M059J (cell line): Measurements from ENCODE around the gene COL4A2. TPM values are rescaled to one million over a fixed set of nuclear protein-coding genes. Genes with fewer than 3 reads are reported as not detected.
"Not testable (repeated sequence)": the region's sequence is repeated elsewhere in the genome, so short reads cannot be mapped to it uniquely, and the experiment has no call there.

ENCODE experiments used
- DNase-seq: peaks from one replicate; pipeline ENCODE4 v3.0.0-alpha.2; 2012; ENCODE audit warnings: low read depth
- total RNA-seq: library from RNA; depleted of rRNA; stranded (reverse); fragments of >200 nt; shearing (Covaris generic); gene quantifications from 2 replicates; pipeline ENCODE4 v1.2.3, GENCODE V29; 2014

The COL4A2 gene
- total RNA-seq, 1 experiment from 2014 or later = 205 TPM

DNA sequence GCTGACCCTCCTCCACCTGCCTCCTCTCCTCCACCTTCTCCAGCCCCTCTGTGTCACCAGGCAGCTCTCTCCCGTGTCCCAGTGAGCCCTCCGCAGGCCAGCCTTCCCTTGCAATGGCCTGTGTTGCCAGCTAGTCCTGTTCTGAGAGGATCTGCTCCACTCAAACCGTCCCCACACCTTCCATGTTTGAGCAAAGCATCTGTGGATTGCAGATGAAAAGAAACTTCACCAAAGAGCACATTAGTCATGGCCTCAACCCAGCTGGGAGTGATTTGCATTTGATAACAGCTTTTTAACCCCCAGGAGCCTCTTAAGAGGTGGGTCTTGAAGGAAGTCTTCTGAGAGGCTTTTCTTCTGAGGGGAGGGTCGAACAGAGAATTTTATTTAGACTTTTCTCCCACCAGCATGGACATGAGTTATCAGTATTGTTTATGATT lies 72.8 kb downstream of the COL4A2 start:
- DNase-seq = peak; percentile 42

DNA sequence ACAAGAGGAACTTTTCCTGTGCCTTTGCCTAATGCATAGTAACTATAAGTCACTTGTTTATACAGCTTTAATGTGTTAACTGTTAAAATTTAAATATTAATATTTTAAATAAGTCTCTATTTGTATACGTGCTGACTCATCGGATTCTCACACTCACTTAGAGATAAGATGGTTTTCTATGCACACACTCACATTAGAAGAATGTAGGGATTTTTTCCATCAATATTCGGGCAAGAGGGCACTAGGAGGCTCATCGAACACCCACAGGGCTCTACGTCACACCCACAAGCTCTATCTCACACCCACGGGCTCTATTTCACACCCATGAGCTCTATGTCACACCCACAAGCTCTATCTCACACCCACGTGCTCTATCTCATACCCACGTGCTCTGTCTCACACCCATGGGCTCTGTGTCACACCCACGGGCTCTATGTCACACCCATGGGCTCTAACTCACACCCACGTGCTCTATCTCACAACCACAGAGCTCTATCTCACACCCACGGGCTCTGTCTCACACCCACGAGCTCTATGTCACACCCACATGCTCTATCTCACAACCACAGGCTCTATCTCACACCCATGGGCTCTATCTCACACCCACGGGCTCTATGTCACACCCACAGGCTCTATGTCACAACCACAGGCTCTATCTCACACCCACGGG lies 73.4 kb downstream of the COL4A2 start:
- DNase-seq = no peak

DNA sequence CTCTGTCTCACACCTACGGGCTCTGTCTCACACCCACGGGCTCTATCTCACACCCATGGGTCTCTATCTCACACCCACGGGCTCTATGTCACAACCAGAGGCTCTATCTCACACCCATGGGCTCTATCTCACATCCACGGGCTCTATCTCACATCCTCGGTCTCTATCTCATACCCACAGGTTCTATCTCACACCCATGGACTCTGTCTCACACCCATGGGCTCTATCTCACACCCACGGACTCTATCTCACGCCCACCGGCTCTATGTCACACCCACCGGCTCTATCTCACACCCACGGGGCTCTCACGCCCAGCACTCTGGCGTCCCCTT lies 73.9 kb downstream of the COL4A2 start:
- no peak for DNase-seq

DNA sequence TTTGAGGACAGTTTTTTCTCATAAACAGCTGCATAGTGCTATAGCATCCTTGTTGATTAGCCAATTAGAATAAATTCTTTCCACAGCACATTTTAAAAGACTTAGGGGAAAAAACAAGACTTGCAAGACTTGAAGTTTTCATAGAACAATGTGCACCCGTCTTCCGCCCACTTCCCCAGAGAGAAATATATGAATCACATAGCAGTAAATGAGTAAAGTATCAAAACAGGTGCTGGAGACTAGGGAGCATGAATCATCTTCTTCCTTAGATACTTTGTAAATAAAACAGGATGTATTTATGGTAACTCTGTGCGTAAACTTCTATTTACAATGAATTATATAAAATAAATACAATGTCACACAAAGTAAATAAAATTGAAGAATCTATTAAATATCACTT lies 75.1 kb downstream of the COL4A2 start:
- peak; percentile 74 for DNase-seq

DNA sequence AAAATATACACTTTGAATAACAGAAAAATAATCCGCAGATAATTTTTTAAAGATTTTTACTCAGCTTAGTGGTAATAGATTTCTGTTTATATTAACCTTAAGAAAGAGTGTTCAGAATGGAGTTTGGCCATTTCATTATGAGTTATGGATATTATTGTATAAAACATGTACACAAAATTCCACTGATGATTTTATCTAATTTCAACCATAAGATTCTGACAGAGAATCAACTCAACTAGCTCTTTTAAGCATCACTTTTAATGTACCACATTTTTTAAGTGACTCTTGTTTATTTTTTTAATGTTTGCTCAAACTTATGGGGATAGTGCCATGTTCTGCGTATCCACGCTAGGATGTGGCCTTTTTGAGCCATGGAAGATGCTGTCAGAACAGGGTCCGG lies 75.7 kb downstream of the COL4A2 start:
- DNase-seq = no peak

DNA sequence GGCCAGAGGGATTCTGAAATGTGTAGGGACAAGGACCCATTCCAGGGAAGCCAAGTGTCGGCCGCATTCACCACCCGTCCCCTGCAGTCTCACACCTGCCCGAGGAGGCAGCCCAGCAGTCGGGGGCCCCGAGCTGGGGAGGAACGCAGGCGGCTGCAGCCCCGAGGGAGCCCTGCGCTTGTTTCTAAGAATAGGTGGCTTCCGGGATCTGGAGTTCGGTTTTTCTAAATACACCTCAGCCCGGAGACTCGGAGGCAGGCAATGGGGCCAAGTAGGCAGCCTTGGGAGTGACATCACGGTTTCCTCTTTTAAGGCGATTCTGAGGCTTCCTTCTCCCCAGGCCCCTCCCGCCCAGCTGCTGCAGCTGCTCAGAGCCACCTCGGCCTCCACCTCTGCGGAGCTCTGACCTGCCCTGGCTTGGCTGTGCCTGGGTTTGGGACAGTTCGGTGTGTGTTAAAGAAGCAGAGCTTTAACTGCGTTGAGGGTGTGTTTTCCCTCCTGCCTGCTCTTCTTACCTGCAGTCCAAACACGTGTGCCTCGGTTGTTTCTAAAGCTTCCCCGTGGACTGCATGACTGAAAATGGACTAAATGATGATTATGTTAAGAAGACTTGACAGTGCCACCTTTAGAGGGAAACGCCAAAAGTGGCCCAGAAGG lies 80.5 kb downstream of the COL4A2 start:
- no peak for DNase-seq

DNA sequence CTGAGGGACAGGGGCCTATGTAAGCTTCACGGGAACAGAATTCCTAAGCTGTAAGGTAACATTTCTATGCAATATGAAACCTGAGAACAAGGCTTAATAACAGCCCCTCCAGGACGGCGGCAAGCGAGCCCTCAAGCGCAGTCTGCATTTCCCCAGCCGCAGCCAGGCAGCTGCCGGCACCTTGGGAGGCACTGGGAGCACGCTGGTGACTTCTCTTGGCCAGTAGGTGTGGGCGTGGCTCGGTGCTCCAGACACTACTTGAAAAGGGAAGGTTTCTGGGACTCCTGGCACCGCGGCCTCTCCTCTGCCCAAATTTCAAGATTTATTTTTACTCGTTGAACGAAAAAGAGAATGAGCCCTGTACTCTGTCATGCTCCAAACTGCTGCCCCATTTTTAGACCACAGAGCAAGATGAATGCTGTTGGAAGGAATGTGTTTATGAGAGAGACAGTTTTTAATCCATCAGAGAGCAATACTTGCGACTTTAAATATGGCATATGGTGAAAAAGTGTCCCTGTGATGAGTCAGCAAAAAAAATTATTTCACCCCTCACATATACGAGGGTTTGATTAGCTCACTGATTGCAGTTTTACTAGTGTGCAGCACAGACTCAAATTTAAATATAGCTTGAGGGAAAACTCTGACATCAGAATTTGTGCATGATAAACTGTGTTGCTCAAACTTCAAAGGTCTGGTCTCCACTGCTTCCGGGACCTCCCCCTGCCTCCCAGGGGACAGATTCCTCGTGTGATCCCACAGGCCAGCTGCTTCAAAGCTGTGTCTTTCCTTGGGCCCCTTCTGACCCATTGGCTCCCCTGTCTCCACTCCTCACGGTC lies 81.2 kb downstream of the COL4A2 start:
- peak; percentile 67 for DNase-seq

DNA sequence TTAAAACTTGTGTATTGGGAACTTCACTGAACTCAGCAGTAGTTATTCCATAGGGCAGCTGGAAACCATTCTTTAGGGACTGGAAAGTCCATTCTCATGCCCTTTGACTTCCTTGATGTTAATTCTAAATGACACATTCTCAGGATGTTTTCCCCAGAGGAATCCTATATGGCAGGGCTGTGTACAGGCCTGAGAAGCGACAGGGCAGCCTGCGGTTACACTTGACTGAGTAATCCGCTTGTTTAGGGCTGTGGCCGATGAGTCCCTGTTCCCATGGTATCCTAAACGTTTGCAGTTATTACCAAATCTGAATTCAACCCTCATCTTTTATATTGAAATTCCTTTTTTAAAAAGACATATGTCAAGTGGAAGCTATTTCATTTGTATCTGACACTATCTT lies 83.5 kb downstream of the COL4A2 start:
- peak; percentile 89 for DNase-seq

DNA sequence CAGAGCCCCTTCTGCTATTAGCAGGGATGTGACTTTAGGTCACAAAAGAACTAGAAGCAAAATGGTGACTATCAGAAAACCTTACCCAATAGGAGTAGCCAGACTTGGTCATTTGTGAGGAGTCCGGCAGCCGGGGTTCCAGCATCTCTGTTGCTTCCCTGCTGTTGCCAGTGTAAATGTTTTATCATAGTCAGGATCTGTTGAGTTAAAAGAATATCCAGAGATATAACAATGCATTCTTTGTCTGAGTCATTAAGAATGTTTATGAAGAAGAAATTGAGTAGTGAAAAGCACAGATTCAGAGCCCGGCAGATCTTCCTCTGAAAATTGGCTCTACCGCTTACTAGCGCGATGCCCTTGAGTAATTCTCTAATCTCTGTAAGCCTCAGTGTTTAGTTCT lies 84.2 kb downstream of the COL4A2 start:
- peak; percentile 57 for DNase-seq

DNA sequence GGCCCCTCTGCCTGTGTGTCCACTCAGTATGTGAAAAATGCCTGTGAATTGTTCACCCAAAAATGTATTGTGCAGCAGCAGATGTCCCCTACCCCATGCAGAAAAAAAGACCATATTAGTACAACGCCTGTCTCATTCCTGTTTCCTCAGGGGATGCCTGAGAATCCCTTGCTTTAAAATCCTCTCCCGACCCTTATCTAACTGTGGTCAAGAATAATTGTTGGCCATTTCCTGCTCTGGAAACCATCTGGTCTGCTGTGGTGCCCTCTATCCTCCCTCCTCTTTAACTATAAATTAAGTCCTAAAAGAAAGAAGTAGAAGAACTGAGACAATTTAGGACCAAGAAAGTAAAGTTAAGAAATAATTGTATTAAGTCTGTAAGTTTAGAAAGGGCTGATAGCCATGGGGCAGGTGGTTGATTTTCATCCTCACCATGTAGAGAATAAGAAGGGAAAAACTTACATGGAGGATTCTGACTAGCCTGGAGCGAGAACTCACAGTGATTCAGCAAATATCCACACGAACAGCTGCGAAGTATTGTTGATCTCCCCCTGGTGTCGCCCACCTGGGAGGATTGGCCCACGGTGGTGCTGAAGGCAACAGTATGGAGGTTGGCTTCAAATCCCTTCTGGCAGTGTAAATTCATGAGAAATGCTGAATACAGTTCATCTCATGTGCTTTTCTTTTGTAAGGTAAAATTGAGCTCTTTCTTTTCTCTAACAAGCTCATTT lies 85.6 kb downstream of the COL4A2 start:
- peak; percentile 63 for DNase-seq

DNA sequence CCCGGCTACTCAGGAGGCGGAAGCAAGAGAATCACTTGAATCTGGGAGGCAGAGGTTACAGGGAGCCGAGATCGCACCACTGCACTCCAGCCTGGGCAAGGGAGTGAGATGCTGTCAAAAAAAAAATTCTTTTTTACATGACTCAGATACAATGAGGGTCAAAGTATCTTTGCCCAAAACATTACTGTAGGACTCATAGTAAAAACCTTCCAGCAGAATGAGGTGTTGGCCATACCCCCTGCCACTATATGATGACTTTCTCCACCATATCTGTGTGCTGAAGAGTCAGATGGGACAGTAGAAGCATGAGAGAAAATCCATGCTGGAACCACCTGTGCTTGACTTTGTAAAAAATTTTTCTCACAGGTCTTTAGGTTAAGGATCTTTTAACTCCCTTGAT lies 86.7 kb downstream of the COL4A2 start:
- DNase-seq = no peak

DNA sequence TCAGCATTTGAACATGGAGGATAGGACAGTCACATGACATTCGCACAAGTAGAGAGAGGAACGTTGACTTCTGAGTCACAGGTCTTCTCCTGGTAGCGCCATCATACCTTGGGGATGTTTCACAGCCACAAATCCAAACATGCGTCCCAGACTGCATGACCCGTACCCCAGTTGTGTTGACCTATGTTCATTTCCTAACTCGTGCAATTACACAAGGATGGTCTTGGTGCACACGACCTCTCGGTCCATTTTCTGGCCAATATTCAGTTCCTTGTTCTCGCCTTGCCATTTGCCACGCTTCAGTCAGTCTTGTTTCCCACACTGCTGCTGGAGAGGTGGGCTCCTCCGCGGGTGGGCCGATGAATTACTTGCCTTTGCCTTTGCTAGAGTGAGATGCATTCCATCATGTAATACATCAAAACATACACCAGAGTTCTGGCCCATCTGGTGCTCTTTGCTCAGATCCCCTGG lies 87.3 kb downstream of the COL4A2 start:
- DNase-seq = peak; percentile 82

DNA sequence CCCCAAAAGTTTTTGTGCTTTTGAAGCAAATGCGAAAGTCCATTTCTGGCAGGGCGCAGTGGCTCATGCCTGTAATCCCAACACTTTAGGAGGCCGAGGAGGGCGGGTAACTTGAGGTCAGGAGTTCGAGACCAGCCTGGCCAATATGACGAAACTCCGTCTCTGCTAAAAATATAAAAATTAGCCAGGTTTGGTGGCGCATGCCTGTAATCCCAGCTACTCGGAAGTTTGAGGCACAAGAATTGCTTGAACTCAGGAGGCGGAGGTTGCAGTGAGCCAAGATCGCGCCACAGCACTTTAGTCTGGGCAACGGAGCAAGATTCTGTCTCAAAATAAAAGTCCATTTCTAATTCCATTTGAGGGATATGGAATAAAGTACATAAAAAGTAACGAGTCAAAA lies 88.5 kb downstream of the COL4A2 start:
- not testable (repeated sequence) for DNase-seq

DNA sequence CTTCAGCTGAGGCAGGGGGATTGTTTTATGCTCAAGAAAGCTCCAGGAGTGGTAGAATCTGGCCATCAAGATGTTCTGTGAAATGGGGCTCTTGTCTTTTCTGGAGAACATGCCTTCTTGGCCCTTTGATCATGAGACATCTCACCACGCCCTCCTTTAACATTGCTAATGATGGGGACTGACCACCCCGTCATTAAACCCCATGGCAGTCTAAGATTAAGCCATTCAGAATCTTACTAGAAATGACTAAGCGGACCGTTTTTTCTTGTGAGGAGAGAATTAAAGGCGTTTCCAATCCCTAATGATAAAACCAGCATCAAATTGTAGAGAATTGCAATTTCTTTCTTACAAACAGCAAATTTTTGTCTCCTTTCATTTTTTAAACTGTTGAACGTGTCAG lies 89.4 kb downstream of the COL4A2 start:
- DNase-seq = peak; percentile 74

DNA sequence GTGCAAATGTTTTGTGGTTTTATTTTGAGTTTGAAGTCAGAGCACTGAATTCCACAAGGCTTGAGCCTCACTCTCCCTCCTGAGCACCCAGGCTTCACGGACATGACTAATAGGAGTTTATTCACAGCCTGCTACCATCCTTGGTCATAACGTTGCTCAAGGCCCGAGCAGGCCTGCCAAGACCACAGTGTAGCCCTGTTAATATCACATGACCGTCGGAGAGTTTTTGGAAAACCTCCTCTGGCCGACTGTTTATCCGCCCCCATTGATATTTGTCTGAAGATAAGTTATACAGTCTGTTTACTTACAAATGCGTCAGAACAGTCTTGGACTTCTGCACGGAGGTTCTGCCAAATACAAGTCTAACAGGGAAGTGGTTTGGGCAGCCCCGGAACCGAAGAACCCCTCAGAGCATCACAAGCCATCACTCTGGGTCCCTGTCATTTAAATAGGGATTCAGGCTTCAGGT lies 89.9 kb downstream of the COL4A2 start:
- peak; percentile 98 for DNase-seq

DNA sequence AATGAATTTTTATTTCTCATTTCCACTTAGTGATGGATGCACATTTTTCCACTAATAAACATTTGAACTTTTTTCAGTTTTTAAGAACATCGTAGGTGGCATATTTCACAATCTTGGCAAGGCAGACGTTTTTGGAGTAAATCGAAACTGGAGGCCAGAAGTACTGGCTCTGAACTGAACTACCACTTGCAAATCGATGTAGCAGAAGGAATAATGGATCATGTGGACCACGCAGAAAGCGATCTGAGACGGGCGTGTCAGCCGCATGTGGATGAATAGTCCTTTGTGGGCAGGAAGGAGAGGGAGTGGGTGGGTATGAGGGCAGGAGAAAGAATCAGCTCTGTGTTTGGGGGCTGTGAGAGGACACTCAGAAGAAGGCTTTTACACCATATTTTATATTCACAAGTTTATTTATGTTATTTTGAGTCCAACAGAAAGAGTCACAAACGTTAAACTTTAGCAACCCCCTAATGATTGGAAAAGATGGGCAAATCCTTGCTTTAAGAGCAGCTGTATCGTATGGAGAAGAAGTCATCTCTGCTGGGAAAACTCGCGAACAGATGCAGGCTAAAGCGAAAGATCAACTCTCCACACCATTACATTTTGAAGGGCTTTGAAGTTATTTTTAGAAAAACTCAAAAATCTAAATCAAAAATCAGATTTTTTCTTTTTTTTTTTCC lies 90.5 kb downstream of the COL4A2 start:
- peak; percentile 54 for DNase-seq

DNA sequence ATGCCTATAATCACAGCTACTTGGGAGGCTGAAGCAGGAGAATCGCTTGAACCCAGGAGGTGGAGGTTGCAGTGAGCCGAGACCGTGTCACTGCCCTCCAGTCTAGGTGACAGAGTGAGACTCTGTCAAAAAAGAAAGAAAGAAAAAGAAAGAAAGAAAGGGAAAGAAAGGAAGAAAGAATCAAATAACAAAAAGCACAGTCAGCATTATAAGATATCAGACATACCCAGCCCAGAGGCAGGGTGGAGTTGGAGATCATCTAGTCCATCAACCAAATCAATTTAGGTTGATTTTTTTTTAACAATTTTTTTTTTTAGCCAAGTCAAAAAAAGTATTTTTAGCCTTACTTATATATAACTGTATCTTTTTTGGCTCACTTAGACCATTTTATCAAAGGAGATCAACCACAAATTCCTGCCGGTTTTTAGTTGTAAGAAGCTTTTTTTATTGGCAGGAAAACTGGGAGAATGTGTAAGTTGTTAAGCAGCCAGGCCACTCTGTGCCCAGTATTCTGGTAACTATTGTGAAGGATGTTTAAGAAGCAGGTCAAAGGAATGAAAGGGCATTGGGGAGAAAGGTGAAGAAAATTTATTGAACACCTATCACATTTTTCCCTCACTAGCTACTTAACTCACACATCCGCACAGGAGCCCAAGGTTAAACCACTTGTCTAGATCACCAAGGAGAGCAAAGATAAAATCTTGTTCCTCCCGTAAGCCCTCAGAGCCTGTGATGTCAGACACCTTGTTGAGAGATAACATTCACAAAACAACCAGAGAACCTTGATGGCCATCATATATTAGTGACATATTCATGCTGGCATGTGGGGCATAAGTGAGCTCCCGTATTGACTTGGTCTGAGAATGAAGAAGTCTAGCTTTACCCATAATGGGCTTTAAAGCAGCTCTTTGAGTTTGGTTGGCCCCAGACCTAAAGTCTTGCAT lies 91.8 kb downstream of the COL4A2 start:
- DNase-seq = peak; percentile 79

DNA sequence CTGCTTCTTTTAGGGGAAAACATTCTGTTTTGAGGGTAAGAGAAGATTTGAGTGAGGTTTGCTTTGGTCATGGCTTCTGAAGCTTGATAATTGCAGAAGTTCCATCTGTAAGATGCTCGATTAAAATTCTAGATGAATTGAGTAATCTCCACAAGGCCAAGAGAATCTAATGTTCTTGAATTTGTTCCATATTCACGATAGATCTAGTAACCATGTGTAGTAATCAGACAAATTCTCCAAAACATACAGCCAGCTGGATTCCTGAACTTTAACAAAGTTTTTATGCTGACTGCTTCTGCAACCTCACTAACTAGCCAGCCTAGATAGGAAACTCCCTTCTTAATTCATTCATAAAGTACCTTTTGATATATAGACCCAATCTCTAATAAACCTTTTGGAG lies 92.7 kb downstream of the COL4A2 start:
- DNase-seq = no peak

DNA sequence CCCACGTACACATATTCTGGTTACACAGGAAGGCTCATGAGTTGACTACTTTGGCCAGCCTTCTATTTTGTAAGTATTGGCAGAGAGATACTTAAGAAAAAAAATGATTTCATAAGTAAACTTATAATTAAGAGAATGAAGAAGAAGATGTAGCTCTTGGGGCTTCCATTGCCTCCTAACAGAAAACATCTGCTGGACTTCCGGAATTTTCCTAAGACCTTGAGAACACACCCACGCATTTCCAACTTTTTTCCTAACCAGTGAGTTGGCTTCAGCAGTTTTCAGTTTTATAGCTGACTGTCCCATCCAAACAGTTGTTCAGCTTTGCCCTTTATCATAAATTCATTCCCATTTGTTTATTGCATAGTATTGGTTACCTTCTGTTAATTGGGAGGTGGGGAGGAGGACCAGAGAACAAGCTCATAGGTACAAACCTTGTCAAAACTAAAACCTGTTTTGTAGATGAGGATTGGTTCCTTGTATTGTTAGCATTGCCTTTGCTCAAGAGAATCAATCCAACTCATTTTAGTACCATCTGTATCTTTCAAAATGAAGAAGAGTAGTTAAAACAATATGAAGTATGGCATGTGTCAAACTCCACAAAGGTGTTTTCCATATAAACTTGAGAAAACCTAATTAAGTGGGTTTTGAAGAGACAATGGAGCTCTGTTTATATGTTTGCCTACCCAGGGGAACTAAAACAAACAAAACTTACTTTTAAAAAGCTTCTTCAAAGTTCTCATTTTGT lies 93.9 kb downstream of the COL4A2 start:
- no peak for DNase-seq
